Fibroblast of gingiva (primary cell): ENCODE data around the gene POFUT2.

Source experiments
- DNase-seq: peaks from one replicate; pipeline ENCODE4 v3.0.0-alpha.2; 2011; ENCODE audit warnings: low read depth

POFUT2 gene

DNA sequence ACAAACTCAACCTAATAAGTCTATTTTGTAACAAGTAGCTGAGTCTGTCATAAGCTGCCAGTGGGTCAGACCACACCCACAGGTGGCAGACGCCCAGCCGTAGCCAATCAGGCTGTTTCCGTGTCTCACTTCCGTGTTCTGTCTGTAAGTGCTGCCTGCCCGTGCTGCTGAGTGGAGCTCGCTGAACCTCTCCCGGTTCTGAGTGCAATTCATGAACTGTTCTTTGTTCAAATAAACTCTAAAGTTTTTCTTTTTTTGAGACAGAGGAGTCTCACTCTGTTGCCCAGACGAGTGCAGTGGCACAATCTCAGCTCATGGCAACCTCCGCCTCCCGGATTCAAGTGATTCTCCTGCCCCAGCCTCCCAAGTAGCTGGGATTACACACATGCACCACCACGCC is 25.1 kb downstream of the POFUT2 start:
- DNase-seq: peak; percentile 44

DNA sequence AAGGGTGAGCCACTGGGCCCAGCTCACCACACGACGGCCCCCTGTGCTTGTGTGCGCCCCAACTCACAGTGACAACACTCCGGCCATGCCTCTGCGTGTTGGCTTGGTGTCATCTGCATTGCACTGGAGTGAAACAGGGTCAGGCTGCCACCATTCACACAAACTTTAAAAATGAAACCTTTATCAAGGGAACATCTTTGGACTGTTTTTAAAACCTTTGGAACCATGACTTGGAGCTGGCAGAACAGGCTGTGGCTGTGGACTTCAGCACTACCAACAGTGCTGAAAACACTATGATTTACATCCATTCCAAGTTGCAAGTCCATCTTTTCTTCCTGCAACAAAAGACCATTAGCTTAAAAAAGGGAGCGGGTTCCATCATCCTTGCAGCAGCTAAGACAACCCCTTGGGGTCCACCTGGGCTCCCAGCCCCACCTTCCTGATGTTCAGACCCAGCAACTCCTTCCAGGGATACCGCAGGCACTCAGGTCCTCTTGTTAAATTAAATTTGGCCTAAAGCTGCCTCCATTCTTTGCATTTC is 25.6 kb downstream of the POFUT2 start:
- no peak for DNase-seq

DNA sequence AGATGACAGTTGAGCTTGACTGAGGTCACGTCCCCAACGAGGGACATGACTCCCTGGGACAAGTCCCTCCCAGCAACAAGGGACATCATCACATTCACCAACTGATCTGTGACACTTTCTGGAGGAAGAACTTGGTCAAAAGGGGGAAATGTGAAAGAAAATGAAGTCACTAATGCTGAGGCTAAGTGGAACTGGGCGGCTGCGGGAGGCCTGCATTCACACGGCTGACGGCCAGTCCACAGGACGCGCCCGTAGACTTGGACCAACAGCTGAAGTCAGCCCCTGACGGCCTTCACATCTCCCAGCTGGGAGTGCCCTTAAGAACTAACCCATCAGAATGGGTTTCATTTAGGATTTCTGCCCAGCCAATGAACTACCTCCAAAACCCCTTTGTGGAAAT is 26.6 kb downstream of the POFUT2 start:
- no peak for DNase-seq

DNA sequence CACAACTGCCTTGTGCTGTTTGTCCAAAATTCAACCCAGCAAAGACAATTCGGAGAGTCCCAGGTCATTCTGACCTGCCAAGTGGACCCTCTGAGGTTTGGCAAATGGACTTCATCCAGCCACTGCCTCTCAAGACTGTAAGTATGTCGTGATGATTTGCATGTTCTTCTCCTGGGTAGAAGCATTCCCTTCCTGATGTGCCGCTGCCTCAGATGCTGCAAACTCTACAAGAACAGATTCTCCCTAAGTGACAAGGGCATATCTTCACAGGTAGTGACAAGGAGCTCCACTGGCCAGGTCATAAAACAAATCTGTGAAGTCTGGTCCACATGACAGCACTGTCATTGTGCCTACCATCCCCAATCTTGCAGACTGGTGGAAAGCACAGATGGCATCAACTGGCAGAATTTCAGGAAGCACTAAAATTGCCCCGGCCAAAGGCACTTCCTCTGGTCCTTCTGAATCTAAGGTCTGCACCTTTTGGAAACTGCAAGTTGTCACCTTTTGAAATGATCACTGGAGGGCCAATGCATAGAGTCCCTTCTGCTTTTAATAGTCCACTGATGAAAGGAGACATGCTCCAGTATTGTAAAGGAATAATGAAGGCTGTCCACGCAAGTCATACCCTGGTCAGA is 27.4 kb downstream of the POFUT2 start:
- DNase-seq: no peak

DNA sequence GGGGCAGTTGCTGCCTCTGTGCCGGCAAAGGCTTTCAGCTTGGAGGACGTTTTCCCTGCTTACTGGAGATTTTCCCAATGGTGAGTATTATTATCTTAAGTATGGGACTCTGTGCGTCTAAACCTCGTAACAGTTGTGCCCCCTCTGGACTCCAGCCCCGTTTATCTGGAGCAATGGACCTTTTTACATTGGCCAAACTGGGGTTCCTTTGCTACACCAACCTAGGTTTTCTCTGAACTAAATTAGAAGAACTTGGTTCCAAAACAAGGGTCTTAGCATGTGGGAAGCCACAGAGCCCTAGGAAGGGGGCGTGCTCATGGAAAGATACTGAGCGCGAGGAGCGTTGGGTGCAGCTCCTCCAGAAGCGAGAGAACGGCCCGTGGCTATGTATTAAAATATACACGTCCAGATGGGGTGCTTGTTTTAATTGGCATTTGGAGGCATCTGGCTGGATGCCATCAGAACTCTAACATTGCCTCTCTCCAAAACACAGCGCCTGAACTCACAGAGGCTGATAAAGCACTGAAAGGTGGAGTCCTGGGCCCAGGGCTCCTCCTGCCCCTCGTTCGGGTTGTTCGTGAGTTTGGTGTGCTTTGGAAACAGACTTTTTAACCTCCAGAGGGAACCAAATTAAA is 28.4 kb downstream of the POFUT2 start:
- DNase-seq: no peak

DNA sequence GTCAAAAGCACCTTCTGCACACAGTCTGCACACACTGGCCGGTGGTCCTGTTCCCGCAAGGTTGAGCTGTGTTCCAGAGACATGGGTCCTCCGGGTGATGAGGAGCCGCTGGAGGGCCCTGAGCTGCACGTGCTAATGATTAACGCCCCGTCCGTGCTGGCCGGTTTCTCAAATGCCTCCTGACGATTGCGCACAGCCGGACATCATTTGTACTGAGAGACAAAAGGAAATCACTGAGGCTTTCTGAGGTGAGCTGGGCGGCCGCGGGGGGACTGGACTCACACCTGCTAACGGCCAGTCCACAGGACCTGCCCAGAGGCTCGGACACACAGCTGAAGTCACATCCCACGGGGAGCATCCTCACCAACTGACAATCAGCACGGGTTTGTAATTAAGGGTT is 29.2 kb downstream of the POFUT2 start:
- DNase-seq: no peak

DNA sequence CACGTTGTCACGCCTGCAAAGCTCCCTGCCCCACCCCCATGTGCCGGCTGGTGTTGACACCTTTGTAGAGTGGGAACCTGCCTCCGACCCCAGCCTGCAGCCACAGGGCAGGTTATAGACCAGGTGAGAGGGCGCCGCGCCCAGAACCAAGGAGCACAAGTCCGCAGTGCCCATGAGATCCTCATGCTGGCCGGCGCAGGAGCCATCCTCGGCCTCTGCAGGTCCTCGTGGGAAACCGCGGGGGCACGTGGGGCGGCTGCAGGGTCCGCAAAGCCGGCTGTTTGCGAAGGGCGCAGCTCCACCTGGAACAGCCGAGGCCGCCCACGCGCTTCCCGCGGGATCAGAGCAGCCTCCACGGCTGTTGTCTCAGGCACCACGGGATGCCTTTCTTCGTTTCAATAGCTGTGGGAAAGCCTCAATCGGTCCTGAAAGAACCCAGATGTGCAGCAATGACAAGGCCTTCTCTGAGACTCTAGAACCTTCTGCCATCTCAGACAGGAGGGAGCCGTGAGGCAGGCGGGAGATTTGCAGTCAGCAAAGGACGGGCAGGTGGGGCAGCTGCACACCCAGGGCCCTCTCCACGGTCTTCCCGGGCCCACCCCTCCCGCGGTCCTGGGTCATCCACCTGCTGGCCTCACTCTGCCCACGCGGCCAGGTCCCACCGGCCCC is 29.9 kb downstream of the POFUT2 start:
- DNase-seq: no peak

DNA sequence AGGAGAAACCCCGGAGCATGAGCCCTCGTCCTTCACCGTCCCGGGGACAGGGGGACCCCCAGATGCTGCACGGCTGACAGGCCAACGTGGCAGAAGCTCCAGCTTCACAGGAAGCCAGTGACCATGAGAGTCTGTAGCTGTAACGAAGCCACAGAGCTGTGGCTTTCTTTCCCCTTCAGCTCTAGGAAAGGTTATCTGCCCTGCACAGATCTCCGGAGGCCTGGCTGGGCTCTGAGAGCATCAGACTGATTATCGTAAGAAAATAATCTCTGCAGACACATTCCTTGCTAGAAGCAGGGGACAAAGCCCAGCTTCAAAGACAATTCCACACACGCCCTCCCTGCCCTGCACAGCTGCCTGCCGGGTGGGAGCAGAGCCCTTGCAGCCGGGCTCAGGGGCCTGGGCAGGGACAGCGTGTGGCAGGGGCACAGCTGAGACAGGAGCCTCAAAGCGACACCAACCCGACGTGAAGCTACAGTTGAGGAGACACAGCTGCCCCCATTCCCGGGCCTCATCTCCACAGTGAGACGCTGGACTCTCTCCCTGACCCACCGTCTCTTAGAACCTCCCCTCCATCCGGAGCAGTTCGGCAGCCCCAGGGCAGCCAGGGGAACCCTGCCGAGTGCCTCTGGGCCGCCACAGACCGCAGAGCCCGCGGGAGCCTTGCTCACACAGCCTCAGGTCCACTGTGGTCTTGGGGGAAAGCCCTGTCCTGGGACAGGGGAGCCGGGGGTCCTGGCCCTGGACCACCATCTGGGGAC is 30.6 kb downstream of the POFUT2 start:
- no peak for DNase-seq

DNA sequence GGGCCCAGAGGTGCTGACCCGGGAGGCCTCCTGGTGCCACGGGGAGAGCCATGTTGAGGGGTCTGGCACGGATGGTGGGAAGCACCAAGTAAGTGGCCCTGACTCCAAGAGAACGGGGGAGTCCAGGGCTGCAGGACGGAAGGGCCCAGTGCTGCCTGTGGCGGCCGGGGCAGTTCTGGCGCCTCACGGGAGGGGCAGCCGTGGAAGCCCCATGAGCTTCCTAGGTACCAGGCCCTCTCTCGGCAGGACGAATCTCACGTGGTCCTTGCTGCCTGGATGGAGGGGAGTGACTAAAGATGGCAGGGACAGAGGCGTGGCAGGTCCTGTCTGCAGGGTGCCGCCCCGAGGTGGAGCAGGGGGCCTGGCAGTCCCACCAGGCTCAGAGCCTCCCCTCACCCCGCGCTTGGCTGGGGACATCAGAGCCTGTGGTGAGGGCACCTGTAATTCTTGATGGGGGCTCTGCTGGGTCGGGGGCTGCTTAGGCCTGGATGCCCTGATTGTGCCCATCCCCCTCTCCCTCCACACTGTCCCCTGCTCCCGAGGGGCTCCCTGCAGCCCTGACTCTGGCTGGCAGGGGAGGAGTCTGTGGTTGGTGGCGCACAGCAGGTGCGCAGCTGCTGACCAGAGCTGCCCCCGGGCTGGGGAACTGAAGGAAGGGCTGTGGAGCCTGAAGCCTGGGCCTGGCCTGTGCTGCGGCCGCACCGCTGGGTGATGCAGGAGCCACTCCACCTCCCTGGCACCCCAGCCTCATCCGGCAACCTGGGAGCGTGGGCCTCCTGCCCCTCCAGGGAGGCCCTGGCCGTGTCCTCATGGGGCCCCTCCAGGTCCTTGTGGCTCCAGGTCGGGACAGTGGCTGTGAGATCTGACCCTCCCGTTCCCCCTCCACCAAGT is 31.4 kb downstream of the POFUT2 start:
- DNase-seq: no peak

DNA sequence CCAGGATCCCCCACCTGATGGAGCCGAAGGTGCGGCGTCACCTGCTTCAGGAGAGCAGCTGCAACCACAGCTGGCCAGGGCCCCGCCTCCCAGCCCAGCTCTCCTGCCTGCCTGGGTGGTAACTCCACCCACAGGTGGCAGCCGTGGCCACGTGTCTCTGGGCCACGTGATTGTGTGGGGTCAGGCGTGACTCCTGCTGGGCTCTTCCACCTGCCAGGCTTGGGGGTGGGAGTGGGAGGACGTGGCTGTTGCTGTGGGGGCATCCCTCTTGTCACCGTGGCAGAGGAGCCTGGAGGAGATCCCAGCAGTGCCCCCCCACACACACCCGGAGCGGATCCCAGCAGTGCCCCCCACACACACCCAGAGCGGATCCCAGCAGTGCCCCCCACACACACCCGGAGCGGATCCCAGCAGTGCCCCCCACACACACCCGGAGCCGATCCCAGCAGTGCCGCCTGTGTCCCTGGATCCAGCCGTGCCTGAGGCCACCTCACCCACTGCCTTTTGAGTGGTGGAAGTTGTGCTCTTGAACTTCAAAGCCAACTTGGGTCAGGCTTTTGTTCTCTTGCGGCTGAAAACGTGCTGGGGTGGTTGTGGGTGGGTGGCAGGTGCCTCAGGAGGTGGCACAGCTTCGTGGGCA is 32.2 kb downstream of the POFUT2 start:
- DNase-seq: no peak

DNA sequence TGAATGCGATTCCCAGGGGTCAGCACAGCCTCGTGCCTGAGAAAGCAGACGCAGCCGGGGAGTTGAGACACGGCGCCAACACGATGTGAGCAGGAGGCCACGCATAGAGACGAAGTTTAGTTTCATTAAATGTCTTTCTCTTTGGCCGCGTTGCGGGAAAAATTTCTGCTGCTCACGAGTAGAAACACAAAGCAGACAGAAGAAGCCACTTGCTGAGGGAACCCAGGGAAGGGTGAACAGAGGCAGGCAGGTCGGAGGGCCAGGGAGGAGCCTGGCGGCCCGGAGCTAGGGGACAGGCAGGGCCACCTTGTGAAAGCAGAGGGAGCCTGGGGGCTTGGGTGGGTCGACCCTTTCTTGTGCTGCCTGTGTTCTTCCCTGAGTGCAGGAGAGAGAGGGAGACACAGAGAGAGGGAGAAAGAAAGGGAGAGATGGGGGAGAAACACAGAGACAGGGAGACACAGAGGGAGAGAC is 33.2 kb downstream of the POFUT2 start:
- no peak for DNase-seq

DNA sequence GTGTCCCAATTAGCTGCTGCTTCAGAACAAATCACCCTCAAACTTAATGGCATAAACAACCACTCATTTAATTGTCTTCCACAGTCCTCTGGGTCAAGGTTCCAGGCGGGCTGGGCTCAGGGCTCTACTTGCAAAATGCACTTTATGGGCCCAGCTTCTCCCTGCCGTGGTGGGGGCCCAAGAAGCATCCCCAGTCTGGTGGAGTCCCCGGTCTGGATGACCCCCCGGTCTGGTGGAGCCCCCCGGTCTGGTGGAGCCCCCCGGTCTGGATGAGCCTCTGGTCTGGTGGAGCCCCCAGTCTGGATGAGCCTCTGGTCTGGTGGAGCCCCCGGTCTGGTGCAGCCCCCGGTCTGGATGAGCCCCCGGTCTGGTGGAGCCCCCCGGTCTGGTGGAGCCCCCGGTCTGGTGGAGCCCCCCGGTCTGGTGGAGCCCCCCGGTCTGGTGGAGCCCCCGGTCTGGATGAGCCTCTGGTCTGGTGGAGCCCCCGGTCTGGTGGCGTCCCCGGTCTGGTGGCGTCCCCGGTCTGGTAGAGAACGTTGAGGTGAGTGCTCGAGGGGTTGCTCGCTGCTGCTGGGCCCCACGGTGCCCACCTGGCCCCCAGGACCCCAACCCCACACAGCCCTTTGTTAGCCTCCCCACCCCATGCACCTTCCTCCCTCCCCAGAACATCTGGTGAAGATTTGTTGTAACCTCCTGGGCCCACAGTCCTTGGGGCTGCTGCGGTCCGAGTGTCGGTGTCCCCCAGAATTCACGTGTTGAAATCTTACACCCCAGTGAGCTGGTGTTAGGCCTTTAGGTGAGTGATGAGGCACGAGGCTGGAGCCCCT is 33.8 kb downstream of the POFUT2 start:
- no peak for DNase-seq

DNA sequence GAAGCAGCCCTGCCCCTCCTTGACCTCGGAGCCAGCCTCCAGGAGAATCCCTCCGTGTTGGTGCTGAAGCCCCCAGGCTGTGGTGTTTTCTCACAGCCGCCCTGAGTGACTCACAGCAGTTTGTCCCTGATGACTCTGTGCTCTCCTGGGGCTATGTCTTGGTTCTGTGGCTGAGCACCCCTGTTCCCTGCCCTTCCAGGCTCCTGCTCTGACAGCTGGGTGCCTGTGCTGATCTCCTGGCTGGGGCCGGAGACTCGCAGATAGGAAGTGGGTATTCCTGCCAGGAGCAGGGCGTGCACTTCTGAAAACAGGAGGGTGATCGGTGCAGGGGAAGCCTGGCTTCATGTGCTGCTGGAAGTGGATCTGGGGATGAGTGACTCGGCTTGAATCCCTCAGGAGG is 34.5 kb downstream of the POFUT2 start:
- no peak for DNase-seq

DNA sequence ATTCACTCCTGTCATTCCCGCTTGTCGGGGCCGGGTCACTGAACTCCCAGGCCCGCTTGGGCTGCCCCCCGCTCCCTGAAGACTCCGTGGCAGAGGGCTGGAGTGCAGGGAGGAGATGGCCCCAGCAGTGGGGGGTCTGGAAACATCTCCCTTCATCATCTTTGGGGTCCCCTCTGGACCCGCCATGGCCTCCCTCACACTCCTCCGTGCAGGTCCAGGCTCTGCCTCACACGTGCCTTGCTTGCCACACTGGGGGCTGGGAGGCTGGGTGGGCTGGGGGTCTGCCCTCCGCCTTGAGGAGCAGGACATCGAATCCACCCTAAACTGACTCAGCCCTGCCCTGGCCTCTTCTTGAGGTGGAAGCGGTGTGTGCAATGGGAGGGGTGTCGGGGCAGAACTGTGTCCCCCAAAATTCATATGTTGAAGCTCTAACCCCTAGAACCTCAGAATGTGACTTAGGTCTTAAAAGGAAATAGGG is 35.2 kb downstream of the POFUT2 start:
- DNase-seq: no peak

DNA sequence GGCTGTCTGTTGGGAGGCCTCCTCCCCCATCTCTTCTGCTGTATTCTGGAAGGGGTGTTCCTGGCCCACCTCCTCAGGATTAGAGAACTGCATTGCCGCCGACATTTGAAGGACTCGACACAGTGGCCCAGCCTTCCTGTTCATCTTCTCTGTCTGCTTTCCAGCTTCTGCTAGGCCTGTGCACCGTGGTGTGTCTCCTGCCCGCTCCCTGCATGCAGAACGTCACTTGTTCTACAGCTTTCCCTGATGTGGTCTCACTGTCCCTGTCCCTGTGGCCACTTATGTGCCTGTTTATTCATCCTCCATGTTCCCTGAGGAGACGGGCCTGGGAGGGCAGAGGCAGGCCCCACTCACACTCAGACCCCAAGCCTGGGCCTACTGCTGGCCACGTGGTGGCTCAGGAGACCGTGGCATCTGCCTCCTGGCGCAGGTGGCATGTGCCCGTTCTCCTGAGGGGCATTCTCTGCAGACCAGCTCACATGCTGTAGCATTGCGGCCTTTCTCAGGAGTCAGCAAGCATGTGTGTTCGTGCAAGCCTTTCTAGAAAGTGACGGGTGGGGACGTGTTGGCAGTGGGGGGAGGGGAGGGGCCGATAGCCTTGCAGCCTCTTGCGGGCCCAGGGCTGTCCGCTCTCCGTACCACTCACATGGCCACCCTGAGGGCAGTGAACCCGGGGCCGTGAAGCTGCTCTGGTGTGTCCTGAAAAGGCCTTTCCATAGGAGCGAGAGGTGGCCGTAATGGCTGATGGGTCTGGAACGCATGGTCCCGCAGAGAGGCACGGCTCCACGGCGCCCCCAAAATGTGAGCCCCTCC is 35.9 kb downstream of the POFUT2 start:
- DNase-seq: no peak

DNA sequence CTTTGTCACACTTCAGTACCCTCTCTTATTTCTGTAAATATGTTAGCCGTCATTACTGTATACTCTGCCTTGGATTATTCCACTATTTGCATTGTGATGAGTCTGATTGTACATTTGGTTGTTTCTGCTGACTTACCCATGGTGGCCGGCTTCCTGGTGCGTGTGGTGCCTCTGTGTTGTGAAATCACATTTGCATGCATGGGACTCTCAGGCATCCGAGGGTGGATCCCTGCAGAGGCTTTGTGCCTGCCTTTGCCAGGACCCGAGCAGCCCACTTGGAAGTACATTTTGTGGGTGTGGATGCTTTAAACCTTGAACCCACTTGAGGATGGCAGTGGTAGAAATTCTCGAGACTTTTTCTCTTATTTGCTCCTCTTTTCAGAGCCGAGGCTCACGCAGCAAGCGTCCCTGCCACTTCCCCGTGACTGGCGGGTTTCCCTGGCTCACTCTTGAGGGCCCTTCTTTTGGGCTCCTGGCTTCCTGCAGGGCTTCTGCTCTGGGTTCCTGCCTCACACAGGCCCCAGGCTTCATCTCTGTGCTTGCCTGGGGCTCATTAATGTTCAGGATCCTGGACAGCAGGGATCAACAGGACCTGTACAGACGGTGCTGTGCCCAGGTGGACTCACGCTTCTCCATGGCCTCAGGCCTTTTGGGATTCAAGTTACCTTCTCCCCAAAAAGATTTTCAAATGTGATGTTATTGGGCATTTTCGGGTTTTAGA is 36.6 kb downstream of the POFUT2 start:
- no peak for DNase-seq

DNA sequence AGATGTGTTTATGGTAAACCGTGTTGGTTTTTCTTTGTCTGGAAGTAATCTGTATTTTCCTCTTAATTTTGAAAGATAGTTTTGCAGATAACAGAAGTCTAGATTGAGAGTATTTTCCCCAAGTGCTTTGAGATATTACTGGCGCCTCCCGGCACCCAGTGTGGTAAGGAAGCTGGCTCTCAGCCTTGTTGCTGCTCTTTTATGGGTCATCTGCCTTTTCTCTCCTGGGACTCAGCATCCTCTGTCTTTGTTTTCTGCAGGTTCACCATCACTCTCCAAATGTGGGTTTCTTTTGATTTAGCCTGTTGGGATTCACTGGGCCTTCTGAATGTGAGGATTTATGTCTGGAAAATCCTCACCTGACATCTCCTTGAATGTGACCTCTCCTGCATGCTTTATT is 37.4 kb downstream of the POFUT2 start:
- DNase-seq: no peak

DNA sequence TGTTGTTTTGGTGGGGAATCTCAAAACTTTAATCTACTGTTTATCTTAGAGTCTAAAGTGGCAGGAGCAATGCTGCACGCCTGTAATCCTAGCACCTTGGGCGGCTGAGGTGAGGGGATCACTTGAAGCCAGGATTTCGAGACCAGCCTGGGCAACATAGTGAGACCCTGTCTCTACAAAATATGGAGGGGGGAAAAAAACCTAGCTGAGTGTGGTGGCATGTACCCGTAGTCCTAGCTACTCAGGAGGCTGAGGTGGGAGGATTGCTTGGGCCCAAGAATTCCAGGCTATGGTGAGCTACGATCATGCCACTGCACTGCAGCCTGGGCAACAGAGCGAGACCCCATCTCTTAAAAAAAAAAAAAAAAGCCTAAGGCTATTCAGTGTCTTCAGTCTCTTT is 38.1 kb downstream of the POFUT2 start:
- no peak for DNase-seq
